Loucy (cell line): ENCODE measurements around the gene ADCY10.

Experiments
- EZH2phosphoT487 ChIP-seq: fragments of 200-600 bp; IDR thresholded peaks from 2 replicates; pipeline ENCODE4 v1.6.1; 2018; ENCODE audit warnings: antibody characterized with exemption, mild to moderate bottlenecking, moderate library complexity, borderline replicate concordance
- TF ChIP-seq, protein P1 (sequence below): fragments of 200-600 bp; sonication (generic); conservative IDR thresholded peaks from 2 replicates; pipeline ENCODE4 v1.5.1; 2014; ENCODE audit warnings: mild to moderate bottlenecking, antibody characterized with exemption, low read length

DNA sequence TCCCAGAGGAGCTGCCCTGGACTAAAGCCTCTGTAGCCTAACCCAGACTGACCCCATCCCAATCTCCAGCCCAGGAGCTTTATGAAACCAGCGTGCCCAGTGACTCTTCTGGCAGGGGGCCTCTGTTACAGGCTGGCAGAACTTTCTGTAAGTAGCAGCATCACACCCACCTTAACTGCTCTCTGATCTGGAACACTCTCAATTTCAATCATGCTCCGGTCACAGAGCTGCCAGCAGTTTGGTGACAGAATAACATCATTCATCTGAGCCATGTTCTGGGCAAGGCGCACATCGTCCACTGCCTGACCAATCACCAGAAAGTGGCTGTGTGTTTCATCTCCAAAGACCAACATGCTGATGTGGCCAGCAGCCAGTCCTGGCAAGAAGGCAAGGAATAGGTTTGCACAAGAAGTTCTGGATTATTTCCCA lies 14.7 kb downstream of the ADCY10 start:
- TF ChIP-seq, protein P1, sequence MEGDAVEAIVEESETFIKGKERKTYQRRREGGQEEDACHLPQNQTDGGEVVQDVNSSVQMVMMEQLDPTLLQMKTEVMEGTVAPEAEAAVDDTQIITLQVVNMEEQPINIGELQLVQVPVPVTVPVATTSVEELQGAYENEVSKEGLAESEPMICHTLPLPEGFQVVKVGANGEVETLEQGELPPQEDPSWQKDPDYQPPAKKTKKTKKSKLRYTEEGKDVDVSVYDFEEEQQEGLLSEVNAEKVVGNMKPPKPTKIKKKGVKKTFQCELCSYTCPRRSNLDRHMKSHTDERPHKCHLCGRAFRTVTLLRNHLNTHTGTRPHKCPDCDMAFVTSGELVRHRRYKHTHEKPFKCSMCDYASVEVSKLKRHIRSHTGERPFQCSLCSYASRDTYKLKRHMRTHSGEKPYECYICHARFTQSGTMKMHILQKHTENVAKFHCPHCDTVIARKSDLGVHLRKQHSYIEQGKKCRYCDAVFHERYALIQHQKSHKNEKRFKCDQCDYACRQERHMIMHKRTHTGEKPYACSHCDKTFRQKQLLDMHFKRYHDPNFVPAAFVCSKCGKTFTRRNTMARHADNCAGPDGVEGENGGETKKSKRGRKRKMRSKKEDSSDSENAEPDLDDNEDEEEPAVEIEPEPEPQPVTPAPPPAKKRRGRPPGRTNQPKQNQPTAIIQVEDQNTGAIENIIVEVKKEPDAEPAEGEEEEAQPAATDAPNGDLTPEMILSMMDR = no peak
- TF ChIP-seq EZH2phosphoT487 = no peak
